Panc1 (cell line): Measurements from ENCODE around the gene COL6A2. TPM values are rescaled to one million over a fixed set of nuclear protein-coding genes. Genes with fewer than 3 reads are reported as not detected.

ENCODE experiments used
- ATAC-seq: fragments of 200-7000 bp; cut with Tn5 transposase; 2 replicates; pipeline ENCODE4 v1.9.1; 2020; ENCODE audit warnings: mild to moderate bottlenecking, moderate library complexity
- BruUV-seq: library from RNA; stranded (reverse); fragments of 400-500 nt; replicated peaks from 2 replicates; lab custom pipeline; 2021; lab: Mats Ljungman, UMichigan
- CTCF ChIA-PET: fragments of 300-600 bp; sonication (Branson Sonifier 250); formaldehyde crosslinking; loops from one replicate; lab custom pipeline; 2022; ENCODE audit warnings: antibody characterized with exemption; lab: Charles Lee
- POLR2A ChIA-PET: fragments of 300-600 bp; sonication (Branson Sonifier 250); formaldehyde crosslinking; loops from one replicate; lab custom pipeline; 2022; ENCODE audit warnings: antibody characterized with exemption; lab: Charles Lee
- DNase-seq: peaks from one replicate; pipeline ENCODE4 v3.0.0-alpha.2; 2010; ENCODE audit warnings: low read depth, low spot score
- H3K27ac ChIP-seq: 2 replicates; pipeline ENCODE4 v1.5.1; 2011; ENCODE audit warnings: mild to moderate bottlenecking, low read length, inconsistent platforms
- H3K27me3 ChIP-seq: fragments of 200-500 bp; sonication (Bioruptor generic); 2 replicates; pipeline ENCODE4 v1.6.0; 2014; ENCODE audit warnings: low read length, inconsistent platforms; ENCODE audit not compliant: control insufficient read depth, insufficient read depth
- H3K36me3 ChIP-seq: fragments of 200-500 bp; sonication (Bioruptor generic); 2 replicates; pipeline ENCODE4 v1.5.1; 2014; ENCODE audit warnings: inconsistent platforms, mild to moderate bottlenecking, low read length, moderate library complexity; ENCODE audit not compliant: control insufficient read depth, insufficient read depth
- H3K4me1 ChIP-seq: 2 replicates; pipeline ENCODE4 v1.5.1; 2011; ENCODE audit warnings: inconsistent platforms, mild to moderate bottlenecking, low read length, moderate library complexity; ENCODE audit not compliant: control insufficient read depth, insufficient read depth
- H3K4me3 ChIP-seq, 2 experiments: 2 replicates each; pipeline ENCODE4 v1.5.1; 2011 to 2012; ENCODE audit warnings: low read depth in 2 of 2, low read length in 2 of 2, mild to moderate bottlenecking in 2 of 2, inconsistent platforms in 1 of 2, moderate library complexity in 1 of 2
- H3K9me3 ChIP-seq: fragments of 200-500 bp; sonication (Bioruptor generic); 2 replicates; pipeline ENCODE4 v1.5.1; 2014; ENCODE audit warnings: low read depth, mild to moderate bottlenecking, inconsistent platforms, low read length, moderate library complexity; ENCODE audit not compliant: control insufficient read depth, insufficient read depth
- CTCF ChIP-seq: fragments of 450-650 bp; IDR thresholded peaks from 2 replicates; pipeline ENCODE4 v1.5.1; 2017; ENCODE audit warnings: mild to moderate bottlenecking
- POLR2AphosphoS5 ChIP-seq: IDR thresholded peaks from 2 replicates; pipeline ENCODE4 v1.6.1; 2012; ENCODE audit warnings: mild to moderate bottlenecking, low read depth, low read length, moderate library complexity
- SIN3A ChIP-seq: IDR thresholded peaks from 2 replicates; pipeline ENCODE4 v1.6.1; 2012; ENCODE audit warnings: low read depth, mild to moderate bottlenecking, low read length, moderate library complexity, borderline replicate concordance; ENCODE audit not compliant: insufficient read depth
- TCF7L2 ChIP-seq: IDR thresholded peaks from 2 replicates; pipeline ENCODE4 v1.6.1; 2011; ENCODE audit warnings: mild to moderate bottlenecking, low read depth, low read length, inconsistent platforms
- in situ Hi-C: cut with HindIII; loops from 2 replicates; pipeline ENCODE4 v1.10.0; 2016; ENCODE audit warnings: low sequenced_read_pairs, low pct_unique_long_range_greater_than_20kb
- intact Hi-C: fragments of 100-400 bp; cut with micrococcal nuclease; formaldehyde crosslinking; loops from one replicate; pipeline ENCODE4 v1.10.0; 2022; ENCODE audit not compliant: unreplicated experiment
- total RNA-seq: library from RNA; stranded (reverse); gene quantifications from one replicate; pipeline ENCODE4 v1.2.1, GENCODE V29; 2021; ENCODE audit not compliant: unreplicated experiment
- TF ChIP-seq, protein P1 (sequence below), 2 experiments: IDR thresholded peaks; 2 replicates each; pipeline ENCODE4 v1.6.1; 2011 to 2012; ENCODE audit warnings: low read depth in 2 of 2, control low read depth in 1 of 2, low read length in 1 of 2, mild to moderate bottlenecking in 1 of 2, moderate library complexity in 1 of 2; ENCODE audit not compliant: insufficient read depth in 1 of 2

COL6A2 gene
- total RNA-seq, 1 experiment from 2014 or later: 29.9 TPM

DNA sequence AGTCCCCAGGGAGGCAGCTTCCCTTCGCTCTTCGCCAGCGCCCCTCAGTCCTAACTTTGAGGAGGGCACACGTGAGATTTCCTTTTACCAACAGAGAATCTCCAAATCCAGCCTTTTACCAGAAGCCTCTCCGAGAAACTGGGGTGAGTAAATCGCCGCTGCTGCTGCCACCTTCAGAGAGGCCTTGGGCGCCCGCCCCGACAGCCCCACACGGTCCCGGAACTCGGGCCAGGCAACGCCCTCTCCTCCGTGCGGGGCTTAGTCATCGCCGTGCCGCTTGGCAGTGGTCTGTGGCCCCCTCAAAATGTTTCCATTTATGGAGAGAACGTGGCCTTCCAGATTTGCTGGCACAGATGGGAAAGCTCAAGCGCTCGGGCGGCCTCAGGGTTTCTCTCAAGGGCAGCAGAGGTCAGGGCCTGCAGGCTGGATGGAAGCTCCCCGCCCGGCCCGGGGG, 41.4 kb upstream of the COL6A2 start:
- in situ Hi-C loops: no loop called here
- Histone ChIP-seq H3K27ac (no peak overlapping the region), H3K4me1 (no peaks in the 10 kb centered on the region), H3K9me3 (no peaks in the 10 kb centered on the region), H3K36me3 (no peaks in the 10 kb centered on the region), H3K27me3 (no peaks in the 10 kb centered on the region), H3K4me3 (no peak overlapping the region)
- TF ChIP-seq POLR2AphosphoS5: no peak
- TF ChIP-seq, protein P1, sequence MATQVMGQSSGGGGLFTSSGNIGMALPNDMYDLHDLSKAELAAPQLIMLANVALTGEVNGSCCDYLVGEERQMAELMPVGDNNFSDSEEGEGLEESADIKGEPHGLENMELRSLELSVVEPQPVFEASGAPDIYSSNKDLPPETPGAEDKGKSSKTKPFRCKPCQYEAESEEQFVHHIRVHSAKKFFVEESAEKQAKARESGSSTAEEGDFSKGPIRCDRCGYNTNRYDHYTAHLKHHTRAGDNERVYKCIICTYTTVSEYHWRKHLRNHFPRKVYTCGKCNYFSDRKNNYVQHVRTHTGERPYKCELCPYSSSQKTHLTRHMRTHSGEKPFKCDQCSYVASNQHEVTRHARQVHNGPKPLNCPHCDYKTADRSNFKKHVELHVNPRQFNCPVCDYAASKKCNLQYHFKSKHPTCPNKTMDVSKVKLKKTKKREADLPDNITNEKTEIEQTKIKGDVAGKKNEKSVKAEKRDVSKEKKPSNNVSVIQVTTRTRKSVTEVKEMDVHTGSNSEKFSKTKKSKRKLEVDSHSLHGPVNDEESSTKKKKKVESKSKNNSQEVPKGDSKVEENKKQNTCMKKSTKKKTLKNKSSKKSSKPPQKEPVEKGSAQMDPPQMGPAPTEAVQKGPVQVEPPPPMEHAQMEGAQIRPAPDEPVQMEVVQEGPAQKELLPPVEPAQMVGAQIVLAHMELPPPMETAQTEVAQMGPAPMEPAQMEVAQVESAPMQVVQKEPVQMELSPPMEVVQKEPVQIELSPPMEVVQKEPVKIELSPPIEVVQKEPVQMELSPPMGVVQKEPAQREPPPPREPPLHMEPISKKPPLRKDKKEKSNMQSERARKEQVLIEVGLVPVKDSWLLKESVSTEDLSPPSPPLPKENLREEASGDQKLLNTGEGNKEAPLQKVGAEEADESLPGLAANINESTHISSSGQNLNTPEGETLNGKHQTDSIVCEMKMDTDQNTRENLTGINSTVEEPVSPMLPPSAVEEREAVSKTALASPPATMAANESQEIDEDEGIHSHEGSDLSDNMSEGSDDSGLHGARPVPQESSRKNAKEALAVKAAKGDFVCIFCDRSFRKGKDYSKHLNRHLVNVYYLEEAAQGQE (IDR thresholded peaks at IDR 0.05; ENCODE audit: insufficient read depth in 1 of 2, low read depth in 2 of 2, low read length in 1 of 2): no peak
- no peak for TF ChIP-seq SIN3A
- TF ChIP-seq TCF7L2: no peak
- ChIA-PET POLR2A (no interaction called here), CTCF (no interaction called here)
- no peak for ATAC-seq
- intact Hi-C loops: no loop called here
- no peak for DNase-seq
- no TSS peak for BruUV-seq

GRCh38 chr21:46057111-46057709, 40.7 kb upstream of the COL6A2 start:
- Histone ChIP-seq H3K36me3 (no peaks in the 10 kb centered on the region), H3K27me3 (no peaks in the 10 kb centered on the region), H3K27ac (no peak overlapping the region), H3K4me1 (no peaks in the 10 kb centered on the region), H3K9me3 (no peaks in the 10 kb centered on the region), H3K4me3 (no peak overlapping the region)
- in situ Hi-C loops: no loop called here
- TF ChIP-seq SIN3A: no peak
- TF ChIP-seq, protein P1 (IDR thresholded peaks at IDR 0.05; ENCODE audit: insufficient read depth in 1 of 2, low read depth in 2 of 2, low read length in 1 of 2): no peak
- no peak for TF ChIP-seq CTCF
- no peak for TF ChIP-seq POLR2AphosphoS5
- TF ChIP-seq TCF7L2: no peak
- ChIA-PET CTCF (no interaction called here), POLR2A (no interaction called here)
- no TSS peak for BruUV-seq
- ATAC-seq (no peak), DNase-seq (no peak)
- intact Hi-C loops: no loop called here
